Measurements from ENCODE around the gene SPTSSA. TPM values are rescaled to one million over a fixed set of nuclear protein-coding genes. Genes with fewer than 3 reads are reported as not detected.

SPTSSA gene
- total RNA-seq, 1 donor from 2014 or later = 26.6 TPM

DNA sequence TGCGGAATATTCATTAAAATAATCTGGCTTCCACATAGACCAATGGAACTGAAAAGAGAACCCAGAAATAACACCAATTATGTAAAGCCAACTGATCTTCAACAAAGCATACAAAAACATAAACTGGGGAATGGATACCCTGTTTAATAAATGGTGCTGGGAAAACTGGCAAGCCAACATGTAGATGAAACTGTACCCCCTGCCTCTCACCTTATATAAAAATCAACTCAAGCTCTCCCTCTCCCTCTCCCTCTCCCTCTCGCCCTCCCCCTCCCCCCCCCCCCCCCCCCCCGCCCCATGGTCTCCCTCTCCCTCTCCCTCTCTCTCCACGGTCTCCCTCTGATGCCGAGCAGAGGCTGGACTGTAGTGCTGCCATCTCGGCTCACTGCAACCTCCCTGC, 13.1 kb upstream of the SPTSSA start:
- peaks cover 2% of the 10 kb centered on the region for H3K27me3 ChIP-seq (ENCODE audit: insufficient read depth, low read length)
- H3K27ac ChIP-seq (ENCODE audit: low read depth, low read length) = no peak overlapping the region
- no peak overlapping the region for H3K4me3 ChIP-seq (ENCODE audit: insufficient read depth, low read depth, low read length)
- H3K36me3 Mint-ChIP-seq (ENCODE audit: low read depth, unreplicated experiment) = no peaks in the 10 kb centered on the region
- no peak overlapping the region for H3K4me3 Mint-ChIP-seq (ENCODE audit: unreplicated experiment)
- H3K27me3 Mint-ChIP-seq (ENCODE audit: low read depth, unreplicated experiment) = peaks cover 6% of the 10 kb centered on the region
- no peak for TF ChIP-seq EZH2 (IDR thresholded peaks at IDR 0.05; ENCODE audit: insufficient read depth, low read length)
- TF ChIP-seq, protein P1, sequence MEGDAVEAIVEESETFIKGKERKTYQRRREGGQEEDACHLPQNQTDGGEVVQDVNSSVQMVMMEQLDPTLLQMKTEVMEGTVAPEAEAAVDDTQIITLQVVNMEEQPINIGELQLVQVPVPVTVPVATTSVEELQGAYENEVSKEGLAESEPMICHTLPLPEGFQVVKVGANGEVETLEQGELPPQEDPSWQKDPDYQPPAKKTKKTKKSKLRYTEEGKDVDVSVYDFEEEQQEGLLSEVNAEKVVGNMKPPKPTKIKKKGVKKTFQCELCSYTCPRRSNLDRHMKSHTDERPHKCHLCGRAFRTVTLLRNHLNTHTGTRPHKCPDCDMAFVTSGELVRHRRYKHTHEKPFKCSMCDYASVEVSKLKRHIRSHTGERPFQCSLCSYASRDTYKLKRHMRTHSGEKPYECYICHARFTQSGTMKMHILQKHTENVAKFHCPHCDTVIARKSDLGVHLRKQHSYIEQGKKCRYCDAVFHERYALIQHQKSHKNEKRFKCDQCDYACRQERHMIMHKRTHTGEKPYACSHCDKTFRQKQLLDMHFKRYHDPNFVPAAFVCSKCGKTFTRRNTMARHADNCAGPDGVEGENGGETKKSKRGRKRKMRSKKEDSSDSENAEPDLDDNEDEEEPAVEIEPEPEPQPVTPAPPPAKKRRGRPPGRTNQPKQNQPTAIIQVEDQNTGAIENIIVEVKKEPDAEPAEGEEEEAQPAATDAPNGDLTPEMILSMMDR (IDR thresholded peaks at IDR 0.05; ENCODE audit: insufficient read depth, low read depth, low read length) = no peak
- no peaks in the 10 kb centered on the region for H4K20me1 ChIP-seq (ENCODE audit: insufficient read depth, low read length)
- H3K4me2 ChIP-seq (ENCODE audit: low read length) = no peak overlapping the region
- no peaks in the 10 kb centered on the region for H3K4me1 ChIP-seq (ENCODE audit: insufficient read depth, low read length)
- no peak overlapping the region for H3K9ac ChIP-seq (ENCODE audit: low read length)
- no peaks in the 10 kb centered on the region for H3K79me2 ChIP-seq (ENCODE audit: insufficient read depth, low read length)
- DNase-seq (ENCODE audit: low read depth) (no peak), FAIRE-seq (no peak)
- H3K4me1 Mint-ChIP-seq (ENCODE audit: low read depth, unreplicated experiment) = no peaks in the 10 kb centered on the region
- H3K27ac Mint-ChIP-seq (ENCODE audit: unreplicated experiment) = no peak overlapping the region
- no peaks in the 10 kb centered on the region for H3K36me3 ChIP-seq (ENCODE audit: insufficient read depth, low read length)
- no peaks in the 10 kb centered on the region for H3K9me3 Mint-ChIP-seq (ENCODE audit: unreplicated experiment)
- H2AFZ ChIP-seq (ENCODE audit: low read depth, low read length) = no peak overlapping the region
- H3K9me3 ChIP-seq (ENCODE audit: insufficient read depth, low read depth, low read length) = no peaks in the 10 kb centered on the region

DNA sequence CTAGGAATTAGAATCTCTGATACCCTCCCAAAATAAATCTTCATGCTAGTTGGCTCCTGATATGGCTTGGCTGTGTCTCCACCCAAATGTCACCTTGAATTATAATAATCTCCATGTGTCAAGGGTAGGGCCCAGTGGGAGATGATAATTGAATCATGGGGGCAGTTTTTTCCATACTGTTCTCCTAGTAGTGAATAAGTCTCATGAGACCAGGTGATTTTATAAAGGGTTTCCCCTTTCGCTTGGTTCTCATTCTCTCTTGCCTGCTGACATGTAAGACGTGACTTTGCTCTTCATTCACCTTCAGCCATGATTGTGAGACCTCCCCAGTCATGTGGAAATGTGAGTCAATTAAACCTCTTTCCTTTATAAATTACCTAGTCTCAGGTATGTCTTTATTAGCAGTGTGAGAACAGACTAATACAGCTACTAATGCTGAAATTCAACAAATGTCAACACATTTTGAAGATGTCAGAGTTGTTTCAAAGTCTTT, 12.2 kb upstream of the SPTSSA start:
- Histone ChIP-seq H3K36me3 (ENCODE audit: insufficient read depth, low read length) (no peaks in the 10 kb centered on the region), H4K20me1 (ENCODE audit: insufficient read depth, low read length) (no peaks in the 10 kb centered on the region), H3K4me2 (ENCODE audit: low read length) (no peak overlapping the region), H3K9ac (ENCODE audit: low read length) (no peak overlapping the region), H3K79me2 (ENCODE audit: insufficient read depth, low read length) (no peaks in the 10 kb centered on the region), H2AFZ (ENCODE audit: low read depth, low read length) (no peak overlapping the region), H3K4me3 (ENCODE audit: insufficient read depth, low read depth, low read length) (no peak overlapping the region), H3K4me1 (ENCODE audit: insufficient read depth, low read length) (no peaks in the 10 kb centered on the region), H3K27me3 (ENCODE audit: insufficient read depth, low read length) (peaks cover 2% of the 10 kb centered on the region), H3K9me3 (ENCODE audit: insufficient read depth, low read depth, low read length) (no peaks in the 10 kb centered on the region), H3K27ac (ENCODE audit: low read depth, low read length) (no peak overlapping the region)
- TF ChIP-seq, protein P1 (IDR thresholded peaks at IDR 0.05; ENCODE audit: insufficient read depth, low read depth, low read length) = no peak
- no peak for TF ChIP-seq EZH2 (IDR thresholded peaks at IDR 0.05; ENCODE audit: insufficient read depth, low read length)
- no peaks in the 10 kb centered on the region for H3K36me3 Mint-ChIP-seq (ENCODE audit: low read depth, unreplicated experiment)
- H3K9me3 Mint-ChIP-seq (ENCODE audit: unreplicated experiment) = no peaks in the 10 kb centered on the region
- H3K27ac Mint-ChIP-seq (ENCODE audit: unreplicated experiment) = no peak overlapping the region
- FAIRE-seq = no peak
- H3K4me3 Mint-ChIP-seq (ENCODE audit: unreplicated experiment) = no peak overlapping the region
- DNase-seq (ENCODE audit: low read depth) = no peak
- H3K27me3 Mint-ChIP-seq (ENCODE audit: low read depth, unreplicated experiment) = peaks cover 6% of the 10 kb centered on the region
- peaks cover under 1% of the 10 kb centered on the region for H3K4me1 Mint-ChIP-seq (ENCODE audit: low read depth, unreplicated experiment)

DNA sequence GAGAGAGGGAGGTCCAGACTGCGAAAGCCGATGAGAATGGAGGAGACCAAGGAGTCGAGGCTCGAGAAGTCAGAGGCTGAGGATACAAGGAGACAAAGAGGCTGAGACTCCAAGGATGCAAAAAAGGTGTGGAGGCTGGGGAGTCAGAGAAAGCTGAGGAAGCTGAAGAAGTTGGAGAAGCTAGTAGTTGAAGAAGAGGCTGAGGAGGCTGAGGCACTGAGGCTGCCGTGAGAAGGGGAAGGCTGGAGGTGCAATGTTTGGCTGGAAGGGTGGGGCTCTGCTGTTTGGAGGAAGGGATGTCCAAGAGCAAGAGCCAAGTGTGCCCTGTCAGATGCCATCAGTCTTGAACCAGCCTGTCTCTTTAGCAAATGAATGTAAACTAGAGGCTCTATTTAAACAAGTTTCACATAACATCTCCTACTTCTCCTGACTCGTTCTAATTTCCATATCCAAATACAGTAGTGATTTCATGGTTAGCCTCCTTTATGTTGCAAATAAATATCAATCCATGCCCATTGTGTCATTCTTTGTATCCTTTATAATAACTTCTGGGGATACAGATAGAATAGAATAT, 10.8 kb upstream of the SPTSSA start:
- Histone ChIP-seq H3K27me3 (ENCODE audit: insufficient read depth, low read length) (peaks cover 2% of the 10 kb centered on the region), H3K4me2 (ENCODE audit: low read length) (no peak overlapping the region), H3K4me3 (ENCODE audit: insufficient read depth, low read depth, low read length) (no peak overlapping the region), H3K36me3 (ENCODE audit: insufficient read depth, low read length) (no peaks in the 10 kb centered on the region), H3K4me1 (ENCODE audit: insufficient read depth, low read length) (no peaks in the 10 kb centered on the region), H3K79me2 (ENCODE audit: insufficient read depth, low read length) (no peaks in the 10 kb centered on the region), H3K9me3 (ENCODE audit: insufficient read depth, low read depth, low read length) (no peaks in the 10 kb centered on the region), H3K27ac (ENCODE audit: low read depth, low read length) (no peak overlapping the region), H3K9ac (ENCODE audit: low read length) (no peak overlapping the region), H4K20me1 (ENCODE audit: insufficient read depth, low read length) (no peaks in the 10 kb centered on the region), H2AFZ (ENCODE audit: low read depth, low read length) (no peak overlapping the region)
- no peaks in the 10 kb centered on the region for H3K36me3 Mint-ChIP-seq (ENCODE audit: low read depth, unreplicated experiment)
- no peak overlapping the region for H3K4me3 Mint-ChIP-seq (ENCODE audit: unreplicated experiment)
- H3K9me3 Mint-ChIP-seq (ENCODE audit: unreplicated experiment) = no peaks in the 10 kb centered on the region
- no peak overlapping the region for H3K27ac Mint-ChIP-seq (ENCODE audit: unreplicated experiment)
- no peak for DNase-seq (ENCODE audit: low read depth)
- TF ChIP-seq, protein P1 (IDR thresholded peaks at IDR 0.05; ENCODE audit: insufficient read depth, low read depth, low read length) = no peak
- peaks cover 7% of the 10 kb centered on the region for H3K27me3 Mint-ChIP-seq (ENCODE audit: low read depth, unreplicated experiment)
- FAIRE-seq = no peak
- peaks cover 5% of the 10 kb centered on the region for H3K4me1 Mint-ChIP-seq (ENCODE audit: low read depth, unreplicated experiment)

All from astrocyte (in vitro differentiated cells and primary cell).